Measurements from ENCODE around the gene HDAC9.

HDAC9 gene

DNA sequence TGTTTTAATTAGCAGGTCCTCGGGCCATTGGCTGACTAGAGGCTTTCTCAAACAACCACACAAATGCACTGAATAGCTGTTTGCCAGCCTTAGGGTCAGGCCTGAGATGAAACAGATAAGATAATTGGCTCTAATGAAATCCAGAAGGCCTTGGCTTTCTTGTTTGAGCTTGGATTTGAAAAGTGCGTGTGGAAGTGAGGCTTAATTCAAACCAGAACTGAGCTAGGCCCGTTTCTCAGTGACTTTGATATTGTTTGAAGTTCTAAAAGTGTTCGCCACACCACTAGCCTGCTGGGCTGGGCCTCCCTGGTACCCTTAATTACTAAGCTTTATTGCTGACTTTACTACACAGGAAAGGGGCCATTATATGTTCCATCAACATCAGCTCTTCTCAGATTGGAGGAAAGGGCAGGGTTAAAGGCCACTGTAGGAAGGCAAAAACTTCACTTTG lies 351.2 kb downstream of the HDAC9 start:
- no peaks in the 10 kb centered on the region for H3K36me3 ChIP-seq (ENCODE audit: control insufficient read depth, insufficient read depth, low read length)
- H3K4me1 ChIP-seq (ENCODE audit: control insufficient read depth, low read depth, low read length) = peaks cover 2% of the 10 kb centered on the region
- no peaks in the 10 kb centered on the region for H3K27me3 ChIP-seq (ENCODE audit: insufficient read depth, low read length, poor library complexity)
- no peak overlapping the region for H4K8ac ChIP-seq (ENCODE audit: low read depth, low read length)
- no peak overlapping the region for H3K9ac ChIP-seq (ENCODE audit: low read length)
- no peak overlapping the region for H3K4me2 ChIP-seq (ENCODE audit: low read length)
- H3K4me3 ChIP-seq (ENCODE audit: low read length) = no peak overlapping the region
- no CpG with 5 or more reads among the region's 4 CpGs for WGBS (ENCODE audit: extremely low coverage, insufficient coverage, low lambda C conversion rate)
- no peak overlapping the region for H3K18ac ChIP-seq (ENCODE audit: low read length)
- no peaks in the 10 kb centered on the region for H3K79me1 ChIP-seq (ENCODE audit: low read length)
- no peak overlapping the region for H3K4ac ChIP-seq (ENCODE audit: low read depth, low read length)
- H2AK5ac ChIP-seq (ENCODE audit: low read length) = no peak overlapping the region
- H2BK120ac ChIP-seq (ENCODE audit: low read depth, low read length) = no peak overlapping the region
- no peak overlapping the region for H3K56ac ChIP-seq (ENCODE audit: low read length)
- no peak overlapping the region for H2BK5ac ChIP-seq (ENCODE audit: low read length)
- no peak overlapping the region for H4K5ac ChIP-seq (ENCODE audit: low read length)
- no peaks in the 10 kb centered on the region for H3K79me2 ChIP-seq (ENCODE audit: control insufficient read depth, insufficient read depth, low read length)
- peak; percentile 61 for DNase-seq
- no peak overlapping the region for H3K27ac ChIP-seq (ENCODE audit: low read depth, low read length)
- H3K23ac ChIP-seq (ENCODE audit: low read length) = no peak overlapping the region
- no peak overlapping the region for H2BK15ac ChIP-seq (replicated peaks; ENCODE audit: low read depth)

DNA sequence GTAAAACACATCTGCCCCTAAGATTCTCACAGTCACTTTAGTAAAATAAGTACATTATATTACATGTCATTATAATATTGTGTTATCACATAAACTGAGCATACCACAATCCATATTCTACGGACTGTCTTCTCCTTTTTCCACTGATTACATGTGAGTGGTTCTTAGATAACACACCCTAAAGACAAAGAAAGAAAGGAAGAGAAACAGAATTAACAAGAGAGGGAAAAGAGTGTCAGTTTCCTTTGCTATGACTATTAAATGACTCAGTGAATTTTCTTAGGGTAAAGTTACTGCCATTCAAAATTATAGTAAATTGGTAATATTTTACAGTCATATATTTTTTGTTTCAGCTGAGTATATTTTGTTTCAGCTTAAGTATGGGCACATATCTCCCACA lies 353.6 kb downstream of the HDAC9 start:
- no peaks in the 10 kb centered on the region for H3K79me2 ChIP-seq (ENCODE audit: control insufficient read depth, insufficient read depth, low read length)
- no peak overlapping the region for H4K8ac ChIP-seq (ENCODE audit: low read depth, low read length)
- H2BK15ac ChIP-seq (replicated peaks; ENCODE audit: low read depth) = no peak overlapping the region
- WGBS (ENCODE audit: extremely low coverage, insufficient coverage, low lambda C conversion rate) = no CpG with 5 or more reads among the region's 1 CpG
- no peak overlapping the region for H2AK5ac ChIP-seq (ENCODE audit: low read length)
- H2BK5ac ChIP-seq (ENCODE audit: low read length) = no peak overlapping the region
- no peaks in the 10 kb centered on the region for H3K79me1 ChIP-seq (ENCODE audit: low read length)
- no peak overlapping the region for H3K4me3 ChIP-seq (ENCODE audit: low read length)
- H4K5ac ChIP-seq (ENCODE audit: low read length) = no peak overlapping the region
- H3K9ac ChIP-seq (ENCODE audit: low read length) = no peak overlapping the region
- H3K27me3 ChIP-seq (ENCODE audit: insufficient read depth, low read length, poor library complexity) = no peaks in the 10 kb centered on the region
- H3K4me1 ChIP-seq (ENCODE audit: control insufficient read depth, low read depth, low read length) = peaks cover 2% of the 10 kb centered on the region
- DNase-seq = no peak
- no peak overlapping the region for H3K4ac ChIP-seq (ENCODE audit: low read depth, low read length)
- H3K36me3 ChIP-seq (ENCODE audit: control insufficient read depth, insufficient read depth, low read length) = no peaks in the 10 kb centered on the region
- H3K27ac ChIP-seq (ENCODE audit: low read depth, low read length) = no peak overlapping the region
- no peak overlapping the region for H3K56ac ChIP-seq (ENCODE audit: low read length)
- no peak overlapping the region for H3K18ac ChIP-seq (ENCODE audit: low read length)
- H2BK120ac ChIP-seq (ENCODE audit: low read depth, low read length) = no peak overlapping the region
- H3K23ac ChIP-seq (ENCODE audit: low read length) = no peak overlapping the region
- no peak overlapping the region for H3K4me2 ChIP-seq (ENCODE audit: low read length)

DNA sequence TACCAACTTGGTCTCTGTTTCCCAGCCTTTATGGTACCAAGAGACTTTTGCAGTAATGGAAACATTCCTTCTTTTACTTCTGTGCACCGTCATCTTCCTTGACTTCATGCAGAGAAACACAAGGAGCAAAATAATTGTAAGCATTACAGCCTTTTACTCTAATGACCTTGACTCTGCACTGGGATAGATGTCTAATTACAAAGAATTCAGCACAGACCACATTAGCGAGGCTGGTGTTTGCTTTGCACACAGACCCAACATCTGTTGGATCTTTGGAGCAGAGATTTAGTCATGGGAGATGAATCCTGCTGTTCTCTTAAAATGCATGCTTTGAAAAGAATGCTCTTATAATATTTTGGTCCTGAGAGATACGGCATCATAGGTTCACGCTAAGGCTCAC lies 360.2 kb downstream of the HDAC9 start:
- H3K4me2 ChIP-seq (ENCODE audit: low read length) = no peak overlapping the region
- no peak overlapping the region for H4K8ac ChIP-seq (ENCODE audit: low read depth, low read length)
- DNase-seq = no peak
- H3K79me1 ChIP-seq (ENCODE audit: low read length) = no peaks in the 10 kb centered on the region
- H3K4me1 ChIP-seq (ENCODE audit: control insufficient read depth, low read depth, low read length) = no peaks in the 10 kb centered on the region
- H2BK15ac ChIP-seq (replicated peaks; ENCODE audit: low read depth) = no peak overlapping the region
- H3K4me3 ChIP-seq (ENCODE audit: low read length) = no peak overlapping the region
- H3K27ac ChIP-seq (ENCODE audit: low read depth, low read length) = no peak overlapping the region
- no peak overlapping the region for H2BK120ac ChIP-seq (ENCODE audit: low read depth, low read length)
- H3K56ac ChIP-seq (ENCODE audit: low read length) = no peak overlapping the region
- H3K23ac ChIP-seq (ENCODE audit: low read length) = no peak overlapping the region
- no peaks in the 10 kb centered on the region for H3K27me3 ChIP-seq (ENCODE audit: insufficient read depth, low read length, poor library complexity)
- no peaks in the 10 kb centered on the region for H3K79me2 ChIP-seq (ENCODE audit: control insufficient read depth, insufficient read depth, low read length)
- no CpG with 5 or more reads among the region's 4 CpGs for WGBS (ENCODE audit: extremely low coverage, insufficient coverage, low lambda C conversion rate)
- no peaks in the 10 kb centered on the region for H3K36me3 ChIP-seq (ENCODE audit: control insufficient read depth, insufficient read depth, low read length)
- H4K5ac ChIP-seq (ENCODE audit: low read length) = no peak overlapping the region
- H3K18ac ChIP-seq (ENCODE audit: low read length) = no peak overlapping the region
- no peak overlapping the region for H2AK5ac ChIP-seq (ENCODE audit: low read length)
- no peak overlapping the region for H3K4ac ChIP-seq (ENCODE audit: low read depth, low read length)
- H2BK5ac ChIP-seq (ENCODE audit: low read length) = no peak overlapping the region
- no peak overlapping the region for H3K9ac ChIP-seq (ENCODE audit: low read length)

DNA sequence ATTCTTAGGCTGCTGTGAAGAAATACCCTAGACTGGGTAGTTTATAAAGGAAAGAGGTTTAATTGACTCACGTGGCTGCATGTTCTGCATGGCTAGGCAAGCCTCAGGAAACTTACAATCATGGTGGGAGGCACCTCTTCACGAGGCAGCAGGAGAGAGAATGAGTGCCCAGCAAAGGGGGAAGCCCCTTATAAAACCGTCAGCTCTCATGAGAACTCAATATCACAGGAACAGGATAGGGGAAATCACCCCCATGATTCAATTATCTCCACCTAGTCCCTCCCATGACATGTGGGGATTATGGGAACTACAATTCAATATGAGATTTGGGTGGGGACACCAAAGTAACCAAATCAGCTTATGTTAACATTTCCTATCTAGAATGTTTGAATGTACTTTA lies 362.7 kb downstream of the HDAC9 start:
- no peak overlapping the region for H4K5ac ChIP-seq (ENCODE audit: low read length)
- H2AK5ac ChIP-seq (ENCODE audit: low read length) = no peak overlapping the region
- H3K27ac ChIP-seq (ENCODE audit: low read depth, low read length) = no peak overlapping the region
- no peak overlapping the region for H4K8ac ChIP-seq (ENCODE audit: low read depth, low read length)
- no peaks in the 10 kb centered on the region for H3K79me1 ChIP-seq (ENCODE audit: low read length)
- no peak overlapping the region for H3K18ac ChIP-seq (ENCODE audit: low read length)
- H3K56ac ChIP-seq (ENCODE audit: low read length) = no peak overlapping the region
- H2BK15ac ChIP-seq (replicated peaks; ENCODE audit: low read depth) = no peak overlapping the region
- no peak overlapping the region for H3K4me3 ChIP-seq (ENCODE audit: low read length)
- H3K79me2 ChIP-seq (ENCODE audit: control insufficient read depth, insufficient read depth, low read length) = no peaks in the 10 kb centered on the region
- no CpG with 5 or more reads among the region's 3 CpGs for WGBS (ENCODE audit: extremely low coverage, insufficient coverage, low lambda C conversion rate)
- no peak overlapping the region for H3K23ac ChIP-seq (ENCODE audit: low read length)
- H3K4me1 ChIP-seq (ENCODE audit: control insufficient read depth, low read depth, low read length) = no peaks in the 10 kb centered on the region
- no peak overlapping the region for H2BK5ac ChIP-seq (ENCODE audit: low read length)
- H2BK120ac ChIP-seq (ENCODE audit: low read depth, low read length) = no peak overlapping the region
- H3K27me3 ChIP-seq (ENCODE audit: insufficient read depth, low read length, poor library complexity) = no peaks in the 10 kb centered on the region
- H3K36me3 ChIP-seq (ENCODE audit: control insufficient read depth, insufficient read depth, low read length) = no peaks in the 10 kb centered on the region
- no peak overlapping the region for H3K4ac ChIP-seq (ENCODE audit: low read depth, low read length)
- no peak overlapping the region for H3K9ac ChIP-seq (ENCODE audit: low read length)
- no peak overlapping the region for H3K4me2 ChIP-seq (ENCODE audit: low read length)
- no peak for DNase-seq

DNA sequence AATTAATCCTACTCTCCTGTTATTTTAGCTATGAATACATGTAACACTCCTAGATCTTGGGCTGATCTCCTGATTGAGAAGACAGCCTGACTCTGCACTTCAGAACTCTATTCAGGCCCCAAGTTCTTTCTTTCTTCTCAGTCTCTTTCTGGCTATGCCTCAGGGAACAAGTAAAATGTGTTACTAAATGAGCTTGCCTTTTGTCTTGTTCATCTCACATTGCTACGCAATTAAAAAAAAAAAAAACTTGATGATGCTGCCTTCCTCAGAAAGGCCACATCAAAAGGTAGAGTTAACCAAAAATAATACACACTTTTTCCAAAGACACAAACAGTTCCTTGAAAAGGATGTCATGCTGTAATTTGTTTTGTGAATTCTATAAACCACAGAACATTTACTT lies 363.8 kb downstream of the HDAC9 start:
- Histone ChIP-seq H3K27ac (ENCODE audit: low read depth, low read length) (no peak overlapping the region), H2BK5ac (ENCODE audit: low read length) (no peak overlapping the region), H3K4me1 (ENCODE audit: control insufficient read depth, low read depth, low read length) (no peaks in the 10 kb centered on the region), H3K79me2 (ENCODE audit: control insufficient read depth, insufficient read depth, low read length) (no peaks in the 10 kb centered on the region), H3K36me3 (ENCODE audit: control insufficient read depth, insufficient read depth, low read length) (no peaks in the 10 kb centered on the region), H2BK120ac (ENCODE audit: low read depth, low read length) (no peak overlapping the region), H2BK15ac (replicated peaks; ENCODE audit: low read depth) (no peak overlapping the region), H3K23ac (ENCODE audit: low read length) (no peak overlapping the region), H4K8ac (ENCODE audit: low read depth, low read length) (no peak overlapping the region), H4K5ac (ENCODE audit: low read length) (no peak overlapping the region), H3K9ac (ENCODE audit: low read length) (no peak overlapping the region), H3K79me1 (ENCODE audit: low read length) (no peaks in the 10 kb centered on the region), H3K56ac (ENCODE audit: low read length) (no peak overlapping the region), H3K4me2 (ENCODE audit: low read length) (no peak overlapping the region), H3K4ac (ENCODE audit: low read depth, low read length) (no peak overlapping the region), H2AK5ac (ENCODE audit: low read length) (no peak overlapping the region), H3K18ac (ENCODE audit: low read length) (no peak overlapping the region), H3K27me3 (ENCODE audit: insufficient read depth, low read length, poor library complexity) (no peaks in the 10 kb centered on the region), H3K4me3 (ENCODE audit: low read length) (no peak overlapping the region)
- DNase-seq = no peak
- WGBS (ENCODE audit: extremely low coverage, insufficient coverage, low lambda C conversion rate) = no CpG with 5 or more reads among the region's 1 CpG

DNA sequence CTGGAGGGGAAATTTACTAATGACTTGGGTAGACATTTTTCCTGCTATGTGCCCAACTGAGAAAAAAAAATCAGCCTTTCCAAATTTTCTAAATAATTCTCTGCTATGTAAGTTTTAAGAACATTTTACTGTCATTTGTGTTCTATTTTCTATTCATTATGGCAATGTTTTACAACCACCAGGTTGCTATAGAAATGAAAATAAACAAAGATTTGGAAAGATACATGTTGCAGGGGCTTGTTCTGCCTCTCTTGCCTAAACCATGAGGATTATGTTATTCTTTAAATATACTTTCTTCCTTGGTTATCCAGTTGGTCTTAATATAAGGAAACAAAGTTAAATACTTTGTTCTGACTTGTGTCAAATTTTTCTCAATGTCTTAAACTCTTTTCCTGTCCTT lies 364.7 kb downstream of the HDAC9 start:
- no peaks in the 10 kb centered on the region for H3K36me3 ChIP-seq (ENCODE audit: control insufficient read depth, insufficient read depth, low read length)
- no peak overlapping the region for H3K4me2 ChIP-seq (ENCODE audit: low read length)
- H3K79me1 ChIP-seq (ENCODE audit: low read length) = no peaks in the 10 kb centered on the region
- H3K27me3 ChIP-seq (ENCODE audit: insufficient read depth, low read length, poor library complexity) = no peaks in the 10 kb centered on the region
- no peak overlapping the region for H3K9ac ChIP-seq (ENCODE audit: low read length)
- H3K56ac ChIP-seq (ENCODE audit: low read length) = no peak overlapping the region
- no peak overlapping the region for H3K23ac ChIP-seq (ENCODE audit: low read length)
- no peak for DNase-seq
- no peak overlapping the region for H4K5ac ChIP-seq (ENCODE audit: low read length)
- no peaks in the 10 kb centered on the region for H3K4me1 ChIP-seq (ENCODE audit: control insufficient read depth, low read depth, low read length)
- H3K4ac ChIP-seq (ENCODE audit: low read depth, low read length) = no peak overlapping the region
- no peak overlapping the region for H3K18ac ChIP-seq (ENCODE audit: low read length)
- no peak overlapping the region for H3K27ac ChIP-seq (ENCODE audit: low read depth, low read length)
- H4K8ac ChIP-seq (ENCODE audit: low read depth, low read length) = no peak overlapping the region
- H2BK15ac ChIP-seq (replicated peaks; ENCODE audit: low read depth) = no peak overlapping the region
- H2BK120ac ChIP-seq (ENCODE audit: low read depth, low read length) = no peak overlapping the region
- H2BK5ac ChIP-seq (ENCODE audit: low read length) = no peak overlapping the region
- no peak overlapping the region for H3K4me3 ChIP-seq (ENCODE audit: low read length)
- no peaks in the 10 kb centered on the region for H3K79me2 ChIP-seq (ENCODE audit: control insufficient read depth, insufficient read depth, low read length)
- H2AK5ac ChIP-seq (ENCODE audit: low read length) = no peak overlapping the region

Measured in mesendoderm (in vitro differentiated cells).